ENCODE measurements around the gene KHSRP. TPM values are rescaled to one million over a fixed set of nuclear protein-coding genes. Genes with fewer than 3 reads are reported as not detected.

KHSRP gene
- total and polyA plus RNA-seq, 2 of the 13 experiments (the other 11 are each of a cell fraction or from before 2014, with no cell fraction given): 72.1 to 129 TPM

GRCh38 chr19:6393074-6393982 is 31.3 kb downstream of the KHSRP start, which contains the start of gene GTF2F1 (continued):
- TF ChIP-seq ZBTB44 (CRISPR knock-in tag; IDR thresholded peaks at IDR 0.05) (peak; percentile 50; the same call in 1 of the 2 replicates), MXD4 (CRISPR knock-in tag; IDR thresholded peaks at IDR 0.05) (no peak), ZBTB46 (CRISPR knock-in tag; IDR thresholded peaks at IDR 0.05; ENCODE audit: borderline replicate concordance) (no peak), ZBTB21 (CRISPR knock-in tag; IDR thresholded peaks at IDR 0.05) (peak; percentile 71), CTCF (CRISPR knock-in tag; IDR thresholded peaks at IDR 0.05) (peak; percentile 54), ZNF362 (CRISPR knock-in tag; IDR thresholded peaks at IDR 0.05; ENCODE audit: borderline replicate concordance) (no peak), IRX3 (CRISPR knock-in tag; IDR thresholded peaks at IDR 0.05; ENCODE audit: borderline replicate concordance, low read depth) (no peak), ELK4 (CRISPR knock-in tag; IDR thresholded peaks at IDR 0.05; ENCODE audit: borderline replicate concordance) (no peak), BCL6 (CRISPR knock-in tag; IDR thresholded peaks at IDR 0.05) (no peak), ZNF24 (IDR thresholded peaks at IDR 0.05) (no peak), ZC3H13 (CRISPR knock-in tag; IDR thresholded peaks at IDR 0.05) (no peak), IRF2 (CRISPR knock-in tag; IDR thresholded peaks at IDR 0.05) (no peak; the same call in 1 of the 2 replicates), DZIP1 (CRISPR knock-in tag; IDR thresholded peaks at IDR 0.05) (no peak; the same call in none of the 2 replicates), ZNF30 (CRISPR knock-in tag; IDR thresholded peaks at IDR 0.05) (no peak), TFAP4 (IDR thresholded peaks at IDR 0.05; ENCODE audit: borderline replicate concordance, low read depth) (no peak), ZBTB7A (CRISPR knock-in tag; IDR thresholded peaks at IDR 0.05) (peak; percentile 76), DMAP1 (CRISPR knock-in tag; IDR thresholded peaks at IDR 0.05) (peak; percentile 46; the same call in 1 of the 2 replicates)
